SK-N-SH (cell line): ENCODE measurements around the gene IL5. TPM values are rescaled to one million over a fixed set of nuclear protein-coding genes. Genes with fewer than 3 reads are reported as not detected.

Experiments used
- CTCF ChIA-PET: fragments of 300-600, 350-600 bp; formaldehyde crosslinking; extraction: SDS; loops from one replicate; lab custom pipeline; 2021; lab: Yijun Ruan, JAX
- POLR2A ChIA-PET: fragments of 350-600 bp; sonication (Branson Sonifier 250); formaldehyde crosslinking; extraction: SDS; loops from one replicate; lab custom pipeline; 2020; ENCODE audit warnings: antibody characterized with exemption, inconsistent platforms; lab: Yijun Ruan, JAX
- DNase-seq: peaks from one replicate; pipeline ENCODE4 v3.0.0; 2012
- H2AFZ ChIP-seq: fragments of 200-600 bp; sonication (generic); 2 replicates; pipeline ENCODE4 v1.8.1; 2016; ENCODE audit warnings: antibody characterized with exemption, mild to moderate bottlenecking, low read depth
- H3F3A ChIP-seq: fragments of 200-600 bp; sonication (generic); replicated peaks from 2 replicates; pipeline ENCODE3; 2016; ENCODE audit warnings: antibody characterized with exemption, mild to moderate bottlenecking; ENCODE audit not compliant: insufficient read depth
- H3K27ac ChIP-seq, 2 experiments: fragments of 200-500 bp in 1 of 2; fragments of 200-600 bp in 1 of 2; sonication (Bioruptor generic) in 1 of 2; sonication (generic), shearing (Covaris generic) in 1 of 2; 2 replicates each; pipeline versions ENCODE4 v1.5.1 to v1.6.1; 2014 to 2016; ENCODE audit warnings: low read depth in 2 of 2, inconsistent platforms in 1 of 2, low read length in 1 of 2, mild to moderate bottlenecking in 1 of 2, mixed read lengths in 1 of 2
- H3K27me3 ChIP-seq: fragments of 200-600 bp; sonication (generic), shearing (Covaris generic); 2 replicates; pipeline ENCODE4 v1.6.1; 2016; ENCODE audit warnings: mixed run types; ENCODE audit not compliant: insufficient read depth
- H3K36me3 ChIP-seq, 2 experiments: fragments of 200-500 bp in 1 of 2; fragments of 200-600 bp in 1 of 2; sonication (Bioruptor generic) in 1 of 2; sonication (generic) in 1 of 2; replicated peaks in 1 of 2; 2 replicates each; pipeline versions ENCODE3 to v1.5.1; 2014 to 2016; ENCODE audit warnings: low read length in 1 of 2, mild to moderate bottlenecking in 1 of 2; ENCODE audit not compliant: insufficient read depth in 2 of 2, control insufficient read depth in 1 of 2
- H3K4me1 ChIP-seq, 2 experiments: fragments of 200-500 bp in 1 of 2; fragments of 200-600 bp in 1 of 2; sonication (Bioruptor generic) in 1 of 2; sonication (generic), shearing (Covaris generic) in 1 of 2; 2 replicates each; pipeline versions ENCODE4 v1.5.1 to v1.6.1; 2014 to 2016; ENCODE audit warnings: low read depth in 1 of 2, low read length in 1 of 2, mixed run types in 1 of 2; ENCODE audit not compliant: insufficient read depth in 2 of 2, control insufficient read depth in 1 of 2
- H3K4me2 ChIP-seq: fragments of 200-600 bp; sonication (generic), shearing (Covaris generic); 2 replicates; pipeline ENCODE4 v1.6.1; 2017; ENCODE audit warnings: mixed run types
- H3K4me3 ChIP-seq, 2 experiments: fragments of 200-500 bp in 1 of 2; fragments of 200-600 bp in 1 of 2; sonication (Bioruptor generic) in 1 of 2; sonication (generic), shearing (Covaris generic) in 1 of 2; 2 replicates each; pipeline versions ENCODE4 v1.5.1 to v1.8.1; 2014 to 2016; ENCODE audit warnings: low read depth in 2 of 2, inconsistent platforms in 1 of 2, low read length in 1 of 2, mild to moderate bottlenecking in 1 of 2, mixed read lengths in 1 of 2, moderate library complexity in 1 of 2
- H3K79me2 ChIP-seq: fragments of 200-600 bp; sonication (generic); 2 replicates; pipeline ENCODE4 v1.8.1; 2017; ENCODE audit warnings: mild to moderate bottlenecking; ENCODE audit not compliant: insufficient read depth
- H3K9ac ChIP-seq: fragments of 200-600 bp; sonication (generic); 2 replicates; pipeline ENCODE4 v1.6.1; 2017; ENCODE audit warnings: mixed run types
- H3K9me2 ChIP-seq: fragments of 200-600 bp; sonication (generic); 2 replicates; pipeline ENCODE4 v1.6.1; 2017; ENCODE audit warnings: mixed run types
- H3K9me3 ChIP-seq: fragments of 200-600 bp; sonication (generic); 2 replicates; pipeline ENCODE4 v1.6.1; 2017; ENCODE audit warnings: mixed run types, mild to moderate bottlenecking, moderate library complexity
- H4K20me1 ChIP-seq: fragments of 200-600 bp; sonication (generic); 2 replicates; pipeline ENCODE4 v1.6.1; 2017; ENCODE audit warnings: mild to moderate bottlenecking, mixed run types; ENCODE audit not compliant: insufficient read depth
- CHD2 ChIP-seq: fragments of 150-350 bp; IDR thresholded peaks from 2 replicates; pipeline ENCODE4 v1.6.1; 2018; ENCODE audit warnings: low read length; ENCODE audit not compliant: partially characterized antibody
- EZH2phosphoT487 ChIP-seq: fragments of 200-600 bp; sonication (generic); IDR thresholded peaks from 2 replicates; pipeline ENCODE4 v1.6.1; 2017; ENCODE audit warnings: low read depth, mixed run types, mild to moderate bottlenecking, antibody characterized with exemption, moderate library complexity, borderline replicate concordance
- RAD21 ChIP-seq: IDR thresholded peaks from 2 replicates; pipeline ENCODE4 v1.6.1; 2012; ENCODE audit warnings: mild to moderate bottlenecking, low read length
- RFX5 ChIP-seq: IDR thresholded peaks from 2 replicates; pipeline ENCODE4 v1.6.1; 2012; ENCODE audit warnings: mild to moderate bottlenecking, improper control_type of control experiment, low read length
- RXRA ChIP-seq: IDR thresholded peaks from 2 replicates; pipeline ENCODE4 v1.4.0; 2012; ENCODE audit warnings: low read depth, mild to moderate bottlenecking, borderline replicate concordance
- SMC3 ChIP-seq: IDR thresholded peaks from 2 replicates; pipeline ENCODE4 v1.6.1; 2012; ENCODE audit warnings: low read depth, low read length, improper control_type of control experiment
- TAF1 ChIP-seq: IDR thresholded peaks from 2 replicates; pipeline ENCODE4 v1.6.1; 2012; ENCODE audit warnings: low read depth, mild to moderate bottlenecking, low read length, moderate library complexity, borderline replicate concordance
- WGBS: methylation state at CpG from one replicate; pipeline ENCODE4 v1.1.6; 2017; ENCODE audit warnings: low lambda C conversion rate; 5-methylcytosine and 5-hydroxymethylcytosine counted together
- polyA plus RNA-seq, 3 experiments: library from polyadenylated mRNA; depleted of rRNA; stranded (reverse); fragments of >200 nt; gene quantifications; 2 replicates each; pipeline ENCODE4 v1.2.3, GENCODE V29; 2012
- TF ChIP-seq, protein P1 (sequence below): fragments of 150-350 bp; IDR thresholded peaks from 2 replicates; pipeline ENCODE4 v1.6.1; 2016; ENCODE audit warnings: mild to moderate bottlenecking, low read depth, low read length
- TF ChIP-seq, protein P2 (sequence below): IDR thresholded peaks from 2 replicates; pipeline ENCODE4 v1.4.0; 2012; ENCODE audit warnings: low read depth, borderline replicate concordance
- TF ChIP-seq, protein P3 (sequence below): IDR thresholded peaks from 2 replicates; pipeline ENCODE4 v1.4.0; 2012; ENCODE audit warnings: low read depth, borderline replicate concordance
- TF ChIP-seq, protein P4 (sequence below): fragments of 200-600 bp; sonication (generic); IDR thresholded peaks from 2 replicates; pipeline ENCODE4 v1.6.1; 2017; ENCODE audit warnings: antibody characterized with exemption, mild to moderate bottlenecking, moderate library complexity
- TF ChIP-seq, protein P5 (sequence below): IDR thresholded peaks from 2 replicates; pipeline ENCODE4; 2012
- TF ChIP-seq, protein P6 (sequence below): IDR thresholded peaks from 2 replicates; pipeline ENCODE4 v1.6.1; 2012; ENCODE audit warnings: mild to moderate bottlenecking, low read depth, low read length, moderate library complexity

The IL5 gene
- polyA plus RNA-seq, 1 of the 3 experiments (the other 2 are of a cell fraction): not detected

DNA sequence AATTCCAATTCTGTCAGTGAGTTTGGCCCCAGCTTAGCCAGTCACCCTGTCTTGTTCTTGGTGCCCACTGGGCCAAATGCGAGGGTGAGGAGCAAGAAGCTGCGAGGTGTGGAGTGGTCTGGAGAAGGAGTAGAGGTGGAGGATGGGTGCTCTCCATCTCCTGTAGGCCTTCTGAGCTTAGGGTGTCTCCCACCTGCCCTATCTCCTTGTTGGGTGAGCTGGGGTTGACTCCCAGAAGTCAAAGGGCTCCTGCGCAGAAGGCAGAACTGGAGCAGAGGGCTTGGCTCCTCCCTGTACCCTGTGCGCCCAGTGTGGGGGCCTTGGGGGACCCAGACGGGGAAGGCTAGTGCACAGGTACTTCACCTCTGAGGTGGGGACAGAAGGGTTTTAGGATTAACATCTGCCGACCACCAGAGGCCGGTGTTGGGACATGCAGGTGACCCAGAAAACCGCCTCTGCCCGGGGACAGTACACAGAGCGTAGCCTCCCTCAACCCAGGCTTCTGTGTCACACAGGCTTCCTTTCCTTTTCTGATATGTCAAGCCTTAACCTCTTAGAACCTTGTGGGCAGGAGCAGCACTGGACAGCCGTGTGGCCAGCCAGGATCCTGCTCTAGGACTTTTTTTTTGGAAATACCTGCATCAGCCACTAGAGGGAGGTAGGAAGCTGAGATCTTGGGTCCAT, 16.9 kb downstream of the IL5 start:
- H3K79me2 ChIP-seq: no peaks in the 10 kb centered on the region
- H3K9ac ChIP-seq: no peak overlapping the region
- CTCF ChIA-PET: interaction anchor here (0.6 to 5.1 kb wide), 80 partner anchors 11 to 385 kb away, joined by 3 to 88 read pairs (median 4); partner anchors contain the start of genes CCNI2, KIF3A, RAD50 and SHROOM1
- no peaks in the 10 kb centered on the region for H3K9me2 ChIP-seq
- TF ChIP-seq RXRA (no peak), RAD21 (peak; percentile 63; the same call in 1 of the 2 replicates), RFX5 (no peak), CHD2 (no peak), EZH2phosphoT487 (no peak), SMC3 (peak; percentile 54), TAF1 (no peak)
- TF ChIP-seq, protein P1, sequence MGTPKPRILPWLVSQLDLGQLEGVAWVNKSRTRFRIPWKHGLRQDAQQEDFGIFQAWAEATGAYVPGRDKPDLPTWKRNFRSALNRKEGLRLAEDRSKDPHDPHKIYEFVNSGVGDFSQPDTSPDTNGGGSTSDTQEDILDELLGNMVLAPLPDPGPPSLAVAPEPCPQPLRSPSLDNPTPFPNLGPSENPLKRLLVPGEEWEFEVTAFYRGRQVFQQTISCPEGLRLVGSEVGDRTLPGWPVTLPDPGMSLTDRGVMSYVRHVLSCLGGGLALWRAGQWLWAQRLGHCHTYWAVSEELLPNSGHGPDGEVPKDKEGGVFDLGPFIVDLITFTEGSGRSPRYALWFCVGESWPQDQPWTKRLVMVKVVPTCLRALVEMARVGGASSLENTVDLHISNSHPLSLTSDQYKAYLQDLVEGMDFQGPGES: no peak
- TF ChIP-seq, protein P2, sequence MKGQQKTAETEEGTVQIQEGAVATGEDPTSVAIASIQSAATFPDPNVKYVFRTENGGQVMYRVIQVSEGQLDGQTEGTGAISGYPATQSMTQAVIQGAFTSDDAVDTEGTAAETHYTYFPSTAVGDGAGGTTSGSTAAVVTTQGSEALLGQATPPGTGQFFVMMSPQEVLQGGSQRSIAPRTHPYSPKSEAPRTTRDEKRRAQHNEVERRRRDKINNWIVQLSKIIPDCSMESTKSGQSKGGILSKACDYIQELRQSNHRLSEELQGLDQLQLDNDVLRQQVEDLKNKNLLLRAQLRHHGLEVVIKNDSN: no peak
- TF ChIP-seq, protein P3, sequence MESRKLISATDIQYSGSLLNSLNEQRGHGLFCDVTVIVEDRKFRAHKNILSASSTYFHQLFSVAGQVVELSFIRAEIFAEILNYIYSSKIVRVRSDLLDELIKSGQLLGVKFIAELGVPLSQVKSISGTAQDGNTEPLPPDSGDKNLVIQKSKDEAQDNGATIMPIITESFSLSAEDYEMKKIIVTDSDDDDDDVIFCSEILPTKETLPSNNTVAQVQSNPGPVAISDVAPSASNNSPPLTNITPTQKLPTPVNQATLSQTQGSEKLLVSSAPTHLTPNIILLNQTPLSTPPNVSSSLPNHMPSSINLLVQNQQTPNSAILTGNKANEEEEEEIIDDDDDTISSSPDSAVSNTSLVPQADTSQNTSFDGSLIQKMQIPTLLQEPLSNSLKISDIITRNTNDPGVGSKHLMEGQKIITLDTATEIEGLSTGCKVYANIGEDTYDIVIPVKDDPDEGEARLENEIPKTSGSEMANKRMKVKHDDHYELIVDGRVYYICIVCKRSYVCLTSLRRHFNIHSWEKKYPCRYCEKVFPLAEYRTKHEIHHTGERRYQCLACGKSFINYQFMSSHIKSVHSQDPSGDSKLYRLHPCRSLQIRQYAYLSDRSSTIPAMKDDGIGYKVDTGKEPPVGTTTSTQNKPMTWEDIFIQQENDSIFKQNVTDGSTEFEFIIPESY: no peak
- TF ChIP-seq, protein P4, sequence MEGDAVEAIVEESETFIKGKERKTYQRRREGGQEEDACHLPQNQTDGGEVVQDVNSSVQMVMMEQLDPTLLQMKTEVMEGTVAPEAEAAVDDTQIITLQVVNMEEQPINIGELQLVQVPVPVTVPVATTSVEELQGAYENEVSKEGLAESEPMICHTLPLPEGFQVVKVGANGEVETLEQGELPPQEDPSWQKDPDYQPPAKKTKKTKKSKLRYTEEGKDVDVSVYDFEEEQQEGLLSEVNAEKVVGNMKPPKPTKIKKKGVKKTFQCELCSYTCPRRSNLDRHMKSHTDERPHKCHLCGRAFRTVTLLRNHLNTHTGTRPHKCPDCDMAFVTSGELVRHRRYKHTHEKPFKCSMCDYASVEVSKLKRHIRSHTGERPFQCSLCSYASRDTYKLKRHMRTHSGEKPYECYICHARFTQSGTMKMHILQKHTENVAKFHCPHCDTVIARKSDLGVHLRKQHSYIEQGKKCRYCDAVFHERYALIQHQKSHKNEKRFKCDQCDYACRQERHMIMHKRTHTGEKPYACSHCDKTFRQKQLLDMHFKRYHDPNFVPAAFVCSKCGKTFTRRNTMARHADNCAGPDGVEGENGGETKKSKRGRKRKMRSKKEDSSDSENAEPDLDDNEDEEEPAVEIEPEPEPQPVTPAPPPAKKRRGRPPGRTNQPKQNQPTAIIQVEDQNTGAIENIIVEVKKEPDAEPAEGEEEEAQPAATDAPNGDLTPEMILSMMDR: peak; percentile 94
- TF ChIP-seq, protein P5, sequence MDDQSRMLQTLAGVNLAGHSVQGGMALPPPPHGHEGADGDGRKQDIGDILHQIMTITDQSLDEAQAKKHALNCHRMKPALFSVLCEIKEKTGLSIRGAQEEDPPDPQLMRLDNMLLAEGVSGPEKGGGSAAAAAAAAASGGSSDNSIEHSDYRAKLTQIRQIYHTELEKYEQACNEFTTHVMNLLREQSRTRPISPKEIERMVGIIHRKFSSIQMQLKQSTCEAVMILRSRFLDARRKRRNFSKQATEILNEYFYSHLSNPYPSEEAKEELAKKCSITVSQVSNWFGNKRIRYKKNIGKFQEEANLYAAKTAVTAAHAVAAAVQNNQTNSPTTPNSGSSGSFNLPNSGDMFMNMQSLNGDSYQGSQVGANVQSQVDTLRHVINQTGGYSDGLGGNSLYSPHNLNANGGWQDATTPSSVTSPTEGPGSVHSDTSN: no peak
- TF ChIP-seq, protein P6, sequence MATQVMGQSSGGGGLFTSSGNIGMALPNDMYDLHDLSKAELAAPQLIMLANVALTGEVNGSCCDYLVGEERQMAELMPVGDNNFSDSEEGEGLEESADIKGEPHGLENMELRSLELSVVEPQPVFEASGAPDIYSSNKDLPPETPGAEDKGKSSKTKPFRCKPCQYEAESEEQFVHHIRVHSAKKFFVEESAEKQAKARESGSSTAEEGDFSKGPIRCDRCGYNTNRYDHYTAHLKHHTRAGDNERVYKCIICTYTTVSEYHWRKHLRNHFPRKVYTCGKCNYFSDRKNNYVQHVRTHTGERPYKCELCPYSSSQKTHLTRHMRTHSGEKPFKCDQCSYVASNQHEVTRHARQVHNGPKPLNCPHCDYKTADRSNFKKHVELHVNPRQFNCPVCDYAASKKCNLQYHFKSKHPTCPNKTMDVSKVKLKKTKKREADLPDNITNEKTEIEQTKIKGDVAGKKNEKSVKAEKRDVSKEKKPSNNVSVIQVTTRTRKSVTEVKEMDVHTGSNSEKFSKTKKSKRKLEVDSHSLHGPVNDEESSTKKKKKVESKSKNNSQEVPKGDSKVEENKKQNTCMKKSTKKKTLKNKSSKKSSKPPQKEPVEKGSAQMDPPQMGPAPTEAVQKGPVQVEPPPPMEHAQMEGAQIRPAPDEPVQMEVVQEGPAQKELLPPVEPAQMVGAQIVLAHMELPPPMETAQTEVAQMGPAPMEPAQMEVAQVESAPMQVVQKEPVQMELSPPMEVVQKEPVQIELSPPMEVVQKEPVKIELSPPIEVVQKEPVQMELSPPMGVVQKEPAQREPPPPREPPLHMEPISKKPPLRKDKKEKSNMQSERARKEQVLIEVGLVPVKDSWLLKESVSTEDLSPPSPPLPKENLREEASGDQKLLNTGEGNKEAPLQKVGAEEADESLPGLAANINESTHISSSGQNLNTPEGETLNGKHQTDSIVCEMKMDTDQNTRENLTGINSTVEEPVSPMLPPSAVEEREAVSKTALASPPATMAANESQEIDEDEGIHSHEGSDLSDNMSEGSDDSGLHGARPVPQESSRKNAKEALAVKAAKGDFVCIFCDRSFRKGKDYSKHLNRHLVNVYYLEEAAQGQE: peak; percentile 28; the same call in 1 of the 2 replicates
- DNase-seq: peak; percentile 70
- H3K4me3 ChIP-seq: peak overlapping the region; percentile 12 to 43; a peak in 2 of 4 replicates
- no peaks in the 10 kb centered on the region; a peak in 1 of 4 replicates for H3K4me1 ChIP-seq
- H2AFZ ChIP-seq: 0 out of 2 replicates have a peak overlapping the region, but pooled peaks have one; percentile 52
- H3K36me3 ChIP-seq: no peaks in the 10 kb centered on the region
- peak overlapping the region; percentile 63 for H3K4me2 ChIP-seq
- H3K27me3 ChIP-seq: no peaks in the 10 kb centered on the region
- H3K27ac ChIP-seq: no peak overlapping the region
- POLR2A ChIA-PET: no interaction called here
- H3K9me3 ChIP-seq: 0 out of 2 replicates have a peak, but pooled peaks cover 5% of the 10 kb centered on the region
- 23% methylated on average over 11 of the region's 11 CpGs for WGBS
- H3F3A ChIP-seq: no peaks in the 10 kb centered on the region
- no peaks in the 10 kb centered on the region for H4K20me1 ChIP-seq
